Muscle layer of duodenum (tissue), 2 donors: ENCODE measurements around the gene SMIM31.

Experiments
- H3K27ac ChIP-seq: one replicate; pipeline ENCODE4 v1.7.0; 2013; ENCODE audit warnings: mild to moderate bottlenecking, low read length
- H3K27me3 ChIP-seq: one replicate; pipeline ENCODE4 v1.7.0; 2013; ENCODE audit warnings: low read depth, mild to moderate bottlenecking, control low read depth, low read length
- H3K36me3 ChIP-seq, 2 donors: one replicate each; pipeline ENCODE4 v1.7.0; 2013; ENCODE audit warnings: low read length in 2 of 2, control low read depth in 1 of 2, mild to moderate bottlenecking in 1 of 2; ENCODE audit not compliant: insufficient read depth in 2 of 2, control insufficient read depth in 1 of 2
- H3K4me1 ChIP-seq, 2 donors: one replicate each; pipeline ENCODE4 v1.7.0; 2013; ENCODE audit warnings: low read length in 2 of 2, mild to moderate bottlenecking in 2 of 2, control low read depth in 1 of 2, moderate library complexity in 1 of 2; ENCODE audit not compliant: insufficient read depth in 2 of 2, control insufficient read depth in 1 of 2
- H3K4me3 ChIP-seq, 2 donors: one replicate each; pipeline ENCODE4 v1.7.0; 2013; ENCODE audit warnings: low read length in 2 of 2, low read depth in 1 of 2, mild to moderate bottlenecking in 1 of 2
- H3K9me3 ChIP-seq, 2 donors: one replicate each; pipeline ENCODE4 v1.7.0; 2013; ENCODE audit warnings: low read length in 2 of 2, control low read depth in 1 of 2, mild to moderate bottlenecking in 1 of 2; ENCODE audit not compliant: control insufficient read depth in 1 of 2
- donor health status: healthy.

Gene SMIM31

GRCh38 chr4:164761241-164761640 lies 7.3 kb downstream of the SMIM31 start:
- Histone ChIP-seq H3K27me3 (no peaks in the 10 kb centered on the region), H3K27ac (no peak overlapping the region), H3K9me3 (no peaks in the 10 kb centered on the region), H3K36me3 (no peaks in the 10 kb centered on the region), H3K4me1 (no peaks in the 10 kb centered on the region), H3K4me3 (no peak overlapping the region)

DNA sequence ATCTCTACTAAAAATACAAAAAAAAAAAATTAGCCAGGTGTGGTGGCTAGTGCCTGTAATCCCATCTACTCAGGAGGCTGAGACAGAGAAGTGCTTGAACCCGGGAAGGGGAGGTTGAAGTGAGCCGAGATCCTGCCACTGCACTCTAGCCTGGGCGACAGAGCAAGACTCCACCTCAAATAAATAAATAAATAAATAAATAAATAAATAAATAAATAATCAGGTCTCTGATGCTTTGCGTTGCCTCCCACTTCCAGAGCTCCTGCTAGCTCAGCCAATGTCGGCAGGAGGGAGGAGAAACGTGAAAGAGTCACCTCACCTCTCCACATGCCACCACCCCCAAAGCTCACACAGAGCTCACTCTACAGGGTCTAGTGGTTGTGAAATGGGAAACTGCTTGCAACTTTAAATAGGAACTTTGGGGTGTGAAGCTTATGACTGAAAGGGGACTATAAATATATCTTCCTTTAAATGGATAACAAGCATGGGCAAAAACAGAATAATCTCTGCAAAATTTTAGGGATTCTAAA lies 7.9 kb downstream of the SMIM31 start:
- H3K36me3 ChIP-seq = no peaks in the 10 kb centered on the region
- no peak overlapping the region for H3K27ac ChIP-seq
- no peak overlapping the region for H3K4me3 ChIP-seq
- no peaks in the 10 kb centered on the region for H3K9me3 ChIP-seq
- no peaks in the 10 kb centered on the region for H3K4me1 ChIP-seq
- H3K27me3 ChIP-seq = no peaks in the 10 kb centered on the region

GRCh38 chr4:164765096-164765495 lies 11.2 kb downstream of the SMIM31 start:
- H3K27me3 ChIP-seq = no peaks in the 10 kb centered on the region
- H3K27ac ChIP-seq = no peak overlapping the region
- no peaks in the 10 kb centered on the region for H3K9me3 ChIP-seq
- H3K4me3 ChIP-seq = no peak overlapping the region
- no peaks in the 10 kb centered on the region for H3K4me1 ChIP-seq
- no peaks in the 10 kb centered on the region for H3K36me3 ChIP-seq

DNA sequence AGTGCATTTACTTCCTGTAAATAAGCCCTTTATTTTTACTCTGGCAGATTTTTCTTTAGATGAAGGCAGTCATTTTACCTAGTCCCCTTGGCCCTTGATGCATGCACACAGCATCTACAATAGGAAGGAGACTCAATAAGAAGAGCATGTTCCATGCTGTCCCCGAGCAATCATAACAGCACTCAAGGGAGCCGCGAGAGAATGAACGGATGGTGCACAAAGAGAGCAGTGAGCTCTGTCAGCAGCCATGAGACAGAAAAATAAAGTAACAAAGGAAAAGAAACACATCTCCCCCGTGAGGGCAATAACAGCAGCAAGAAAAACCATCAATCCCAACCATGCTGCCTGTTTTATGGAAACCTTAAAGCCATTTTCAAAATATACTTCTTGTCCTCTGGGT lies 11.9 kb downstream of the SMIM31 start:
- Histone ChIP-seq H3K36me3 (no peaks in the 10 kb centered on the region), H3K4me3 (no peak overlapping the region), H3K4me1 (no peaks in the 10 kb centered on the region), H3K27ac (no peak overlapping the region), H3K27me3 (no peaks in the 10 kb centered on the region), H3K9me3 (no peaks in the 10 kb centered on the region)

DNA sequence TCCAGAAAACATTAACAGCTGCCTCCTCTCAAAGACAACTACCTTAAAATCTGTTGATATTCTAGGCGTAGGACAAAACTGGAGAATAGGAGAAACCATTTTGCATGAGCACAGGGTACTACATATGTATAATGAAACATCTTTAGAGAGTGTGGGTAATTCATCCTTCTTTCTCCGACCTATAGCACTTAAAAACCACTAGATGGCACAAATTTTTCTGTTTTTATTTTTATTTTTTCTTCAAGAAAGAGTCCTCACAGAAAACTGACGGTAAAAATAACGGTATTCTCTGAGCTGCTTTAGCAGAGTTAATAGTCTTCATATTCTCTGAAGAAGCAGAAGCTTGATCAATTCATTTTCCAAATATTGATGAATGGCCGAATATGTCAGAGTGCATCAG lies 14.6 kb downstream of the SMIM31 start:
- Histone ChIP-seq H3K4me1 (no peaks in the 10 kb centered on the region), H3K36me3 (no peaks in the 10 kb centered on the region), H3K27me3 (no peaks in the 10 kb centered on the region), H3K9me3 (no peaks in the 10 kb centered on the region), H3K27ac (no peak overlapping the region), H3K4me3 (no peak overlapping the region)

- Histone ChIP-seq H3K4me3 (no peak overlapping the region), H3K27ac (no peak overlapping the region), H3K9me3 (no peaks in the 10 kb centered on the region), H3K4me1 (no peaks in the 10 kb centered on the region), H3K36me3 (no peaks in the 10 kb centered on the region), H3K27me3 (no peaks in the 10 kb centered on the region)
Observed at GRCh38 chr4:164770010-164770724, 16.2 kb downstream of the SMIM31 start.

DNA sequence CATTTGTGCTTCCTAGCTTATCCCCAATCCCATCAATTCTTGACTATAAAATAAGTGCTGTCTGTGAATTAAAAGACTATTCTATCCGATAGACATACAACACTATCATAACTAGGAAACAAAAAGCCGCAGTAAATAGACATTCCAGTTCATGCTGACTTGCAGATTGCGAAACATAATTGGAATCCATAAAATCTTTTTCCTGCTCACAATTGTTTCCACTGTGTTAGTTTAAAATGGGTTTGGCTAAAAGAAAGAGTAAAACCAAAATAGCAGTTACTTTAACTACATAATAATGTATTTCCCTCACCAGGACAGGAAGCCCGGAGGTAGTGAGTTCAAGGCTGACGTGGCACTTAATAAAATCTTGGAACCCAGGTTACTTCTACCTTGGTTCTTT lies 17.2 kb downstream of the SMIM31 start:
- Histone ChIP-seq H3K36me3 (no peaks in the 10 kb centered on the region), H3K9me3 (no peaks in the 10 kb centered on the region), H3K4me3 (no peak overlapping the region), H3K4me1 (no peaks in the 10 kb centered on the region), H3K27ac (no peak overlapping the region), H3K27me3 (no peaks in the 10 kb centered on the region)

DNA sequence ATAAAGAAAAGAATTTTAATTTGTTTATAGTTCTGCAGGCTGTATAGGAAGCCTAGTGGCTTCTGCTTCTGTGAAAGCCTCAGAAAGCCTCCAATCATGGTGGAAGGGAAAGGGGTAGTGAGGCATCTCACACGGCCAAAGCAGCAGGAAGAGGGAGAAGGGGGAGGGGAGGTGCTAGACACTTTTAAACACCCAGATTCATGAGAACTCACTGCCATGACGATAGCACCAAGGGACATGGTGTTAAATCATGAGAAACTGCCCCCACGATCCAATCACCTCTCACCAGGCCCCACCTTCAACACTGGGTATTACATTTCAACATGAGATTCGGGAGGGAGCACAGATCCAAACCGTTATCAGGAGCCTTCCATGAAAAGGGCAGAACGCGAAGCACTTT lies 18.1 kb downstream of the SMIM31 start:
- Histone ChIP-seq H3K9me3 (no peaks in the 10 kb centered on the region), H3K27ac (no peak overlapping the region), H3K27me3 (no peaks in the 10 kb centered on the region), H3K36me3 (no peaks in the 10 kb centered on the region), H3K4me3 (no peak overlapping the region), H3K4me1 (no peaks in the 10 kb centered on the region)

- Histone ChIP-seq H3K4me3 (no peak overlapping the region), H3K4me1 (no peaks in the 10 kb centered on the region)
Observed at GRCh38 chr4:164779080-164779479, 25.1 kb downstream of the SMIM31 start.

GRCh38 chr4:164779811-164780216 lies 25.9 kb downstream of the SMIM31 start:
- Histone ChIP-seq H3K36me3 (no peaks in the 10 kb centered on the region), H3K9me3 (no peaks in the 10 kb centered on the region), H3K27ac (no peak overlapping the region), H3K4me3 (no peak overlapping the region), H3K4me1 (no peaks in the 10 kb centered on the region), H3K27me3 (no peaks in the 10 kb centered on the region)

More at GRCh38 chr4:164779080-164779479, 25.1 kb downstream of the SMIM31 start:
- no peak overlapping the region for H3K27ac ChIP-seq
- H3K27me3 ChIP-seq = no peaks in the 10 kb centered on the region
- H3K36me3 ChIP-seq = no peaks in the 10 kb centered on the region
- H3K9me3 ChIP-seq = no peaks in the 10 kb centered on the region

GRCh38 chr4:164780839-164781238 lies 26.9 kb downstream of the SMIM31 start:
- no peaks in the 10 kb centered on the region for H3K9me3 ChIP-seq
- no peaks in the 10 kb centered on the region for H3K36me3 ChIP-seq
- H3K4me3 ChIP-seq = no peak overlapping the region
- no peak overlapping the region for H3K27ac ChIP-seq
- H3K4me1 ChIP-seq = no peaks in the 10 kb centered on the region
- no peaks in the 10 kb centered on the region for H3K27me3 ChIP-seq

DNA sequence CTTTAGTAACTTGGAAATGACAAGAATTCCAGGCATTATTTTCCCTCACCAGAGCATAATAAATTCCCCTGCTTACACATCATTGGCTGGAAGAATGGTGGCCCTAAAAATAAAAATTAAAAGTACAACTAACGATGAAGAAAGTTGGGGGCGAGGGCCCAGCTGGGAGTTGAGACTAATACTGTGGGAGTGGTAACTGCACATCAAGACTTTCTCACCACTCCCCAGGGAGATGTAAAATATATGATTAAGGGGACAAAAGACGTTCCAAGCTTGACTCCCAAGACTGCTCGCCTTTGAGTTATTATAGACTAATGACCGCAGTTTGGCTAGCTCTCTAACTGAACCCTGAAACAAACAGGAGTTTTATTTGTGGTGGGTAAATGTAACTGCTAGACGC lies 30.0 kb downstream of the SMIM31 start:
- no peaks in the 10 kb centered on the region for H3K4me1 ChIP-seq
- no peaks in the 10 kb centered on the region for H3K36me3 ChIP-seq
- no peaks in the 10 kb centered on the region for H3K27me3 ChIP-seq
- no peak overlapping the region for H3K27ac ChIP-seq
- H3K4me3 ChIP-seq = no peak overlapping the region
- H3K9me3 ChIP-seq = no peaks in the 10 kb centered on the region
